PC-3 (cell line): ENCODE data around the gene SCAPER. TPM values are rescaled to one million over a fixed set of nuclear protein-coding genes. Genes with fewer than 3 reads are reported as not detected.

Experiments
- ATAC-seq: fragments of 200-7000 bp; cut with Tn5 transposase; 2 replicates; pipeline ENCODE4 v1.9.1; 2020; ENCODE audit warnings: mild to moderate bottlenecking, moderate library complexity
- BruUV-seq: library from RNA; stranded (reverse); fragments of 400-500 nt; replicated peaks from 2 replicates; lab custom pipeline; 2021; lab: Mats Ljungman, UMichigan
- CTCF ChIA-PET: fragments of 300-600 bp; sonication (Branson Sonifier 250); formaldehyde crosslinking; loops from one replicate; lab custom pipeline; 2022; ENCODE audit warnings: antibody characterized with exemption; lab: Charles Lee
- POLR2A ChIA-PET: fragments of 300-600 bp; sonication (Branson Sonifier 250); formaldehyde crosslinking; loops from one replicate; lab custom pipeline; 2022; ENCODE audit warnings: antibody characterized with exemption; ENCODE audit not compliant: unreplicated experiment; lab: Charles Lee
- DNase-seq: peaks from one replicate; pipeline ENCODE4 v3.0.0-alpha.2; 2015
- H2AFZ ChIP-seq: fragments of 300-600 bp; sonication (generic); 2 replicates; pipeline ENCODE4 v1.6.0; 2016; ENCODE audit warnings: antibody characterized with exemption, low read length
- H3F3A ChIP-seq: fragments of 300-600 bp; sonication (generic); one replicate; pipeline ENCODE4 v1.6.0; 2017; ENCODE audit warnings: antibody characterized with exemption, low read length, control low read depth, mild to moderate bottlenecking; ENCODE audit not compliant: unreplicated experiment
- H3K27ac ChIP-seq: fragments of 300-600 bp; sonication (generic); 2 replicates; pipeline ENCODE4 v1.5.1; 2016; ENCODE audit warnings: mild to moderate bottlenecking, low read length
- H3K27me3 ChIP-seq: fragments of 300-600 bp; sonication (generic); 2 replicates; pipeline ENCODE4 v1.6.1; 2016; ENCODE audit warnings: low read length, mixed read lengths
- H3K36me3 ChIP-seq: fragments of 300-600 bp; sonication (generic); 2 replicates; pipeline ENCODE4 v1.6.1; 2016; ENCODE audit warnings: low read depth, mixed run types, low read length, mixed read lengths
- H3K4me1 ChIP-seq: fragments of 300-600 bp; sonication (generic); 2 replicates; pipeline ENCODE4 v1.5.1; 2016; ENCODE audit warnings: low read length; ENCODE audit not compliant: insufficient read depth
- H3K4me2 ChIP-seq: fragments of 300-600 bp; sonication (generic); 2 replicates; pipeline ENCODE4 v1.6.0; 2016; ENCODE audit warnings: low read length
- H3K4me3 ChIP-seq: fragments of 300-600 bp; sonication (generic); 2 replicates; pipeline ENCODE4 v1.5.1; 2016; ENCODE audit warnings: mild to moderate bottlenecking, low read length, mixed read lengths
- H3K79me2 ChIP-seq: fragments of 300-600 bp; sonication (generic); 2 replicates; pipeline ENCODE4 v1.6.1; 2017; ENCODE audit warnings: low read length, mixed read lengths
- H3K9ac ChIP-seq: fragments of 300-600 bp; sonication (generic); 2 replicates; pipeline ENCODE4 v1.6.0; 2016; ENCODE audit warnings: mild to moderate bottlenecking, low read length
- H3K9me2 ChIP-seq: fragments of 300-600 bp; sonication (generic); replicated peaks from 2 replicates; pipeline ENCODE4 v1.6.1; 2016; ENCODE audit warnings: mixed run types, low read length, mixed read lengths
- H3K9me3 ChIP-seq: fragments of 300-600 bp; sonication (generic); 2 replicates; pipeline ENCODE4 v1.6.1; 2016; ENCODE audit warnings: low read length, mixed read lengths
- H4K20me1 ChIP-seq: fragments of 300-600 bp; sonication (generic); 2 replicates; pipeline ENCODE4 v1.6.1; 2016; ENCODE audit warnings: low read length, mixed read lengths
- CTCF ChIP-seq: fragments of 300-600 bp; sonication (generic); conservative IDR thresholded peaks from 2 replicates; pipeline ENCODE4 v1.5.1; 2017; ENCODE audit warnings: antibody characterized with exemption, low read depth, mild to moderate bottlenecking, low read length
- EZH2 ChIP-seq: fragments of 300-600 bp; sonication (generic); IDR thresholded peaks from one replicate; pipeline ENCODE4 v1.6.1; 2017; ENCODE audit warnings: antibody characterized with exemption, mild to moderate bottlenecking, low read length; ENCODE audit not compliant: unreplicated experiment
- EZH2phosphoT487 ChIP-seq: fragments of 300-600 bp; sonication (generic); IDR thresholded peaks from 2 replicates; pipeline ENCODE4 v1.6.1; 2018; ENCODE audit warnings: mild to moderate bottlenecking, antibody characterized with exemption, low read length, borderline replicate concordance
- intact Hi-C: fragments of 100-400 bp; cut with micrococcal nuclease; formaldehyde crosslinking; loops from 2 replicates; pipeline ENCODE4 v1.9.0; 2023
- total RNA-seq: library from RNA; depleted of rRNA; stranded (reverse); fragments of >200 nt; gene quantifications from 2 replicates; pipeline ENCODE4 v1.2.3, GENCODE V29; 2014

The SCAPER gene
- total RNA-seq, 1 experiment from 2014 or later, result 6.0 TPM

GRCh38 chr15:76376816-76377215 is 528.3 kb downstream of the SCAPER start:
- BruUV-seq, result no TSS peak
- Histone ChIP-seq H3K4me1 (no peaks in the 10 kb centered on the region; the same call in 1 of the 2 replicates), H3K9me3 (no peaks in the 10 kb centered on the region), H3K4me3 (no peak overlapping the region), H4K20me1 (no peaks in the 10 kb centered on the region), H3F3A (no peaks in the 10 kb centered on the region), H3K9ac (no peak overlapping the region), H3K36me3 (no peaks in the 10 kb centered on the region), H3K79me2 (no peaks in the 10 kb centered on the region), H2AFZ (no peak overlapping the region), H3K27ac (no peak overlapping the region), H3K4me2 (no peak overlapping the region), H3K27me3 (no peaks in the 10 kb centered on the region), H3K9me2 (no peaks in the 10 kb centered on the region)
- intact Hi-C loops, result no loop called here
- TF ChIP-seq EZH2 (no peak), CTCF (no peak), EZH2phosphoT487 (no peak)
- ChIA-PET CTCF (no interaction called here), POLR2A (no interaction called here)
- DNase-seq (no peak), ATAC-seq (no peak)

- Histone ChIP-seq H3K27ac (no peak overlapping the region), H2AFZ (no peak overlapping the region), H3K9me2 (no peaks in the 10 kb centered on the region), H4K20me1 (no peaks in the 10 kb centered on the region), H3K4me3 (no peak overlapping the region), H3F3A (no peaks in the 10 kb centered on the region), H3K9ac (no peak overlapping the region), H3K4me1 (no peaks in the 10 kb centered on the region; the same call in 1 of the 2 replicates), H3K79me2 (no peaks in the 10 kb centered on the region), H3K4me2 (no peak overlapping the region), H3K36me3 (no peaks in the 10 kb centered on the region), H3K27me3 (no peaks in the 10 kb centered on the region), H3K9me3 (no peaks in the 10 kb centered on the region)
- ChIA-PET CTCF (no interaction called here), POLR2A (no interaction called here)
- TF ChIP-seq EZH2phosphoT487 (no peak), EZH2 (no peak), CTCF (no peak)
- BruUV-seq, result no TSS peak
- ATAC-seq (no peak), DNase-seq (no peak)
- intact Hi-C loops, result no loop called here
Measured at GRCh38 chr15:76376029-76376428, 529.1 kb downstream of the SCAPER start.

DNA sequence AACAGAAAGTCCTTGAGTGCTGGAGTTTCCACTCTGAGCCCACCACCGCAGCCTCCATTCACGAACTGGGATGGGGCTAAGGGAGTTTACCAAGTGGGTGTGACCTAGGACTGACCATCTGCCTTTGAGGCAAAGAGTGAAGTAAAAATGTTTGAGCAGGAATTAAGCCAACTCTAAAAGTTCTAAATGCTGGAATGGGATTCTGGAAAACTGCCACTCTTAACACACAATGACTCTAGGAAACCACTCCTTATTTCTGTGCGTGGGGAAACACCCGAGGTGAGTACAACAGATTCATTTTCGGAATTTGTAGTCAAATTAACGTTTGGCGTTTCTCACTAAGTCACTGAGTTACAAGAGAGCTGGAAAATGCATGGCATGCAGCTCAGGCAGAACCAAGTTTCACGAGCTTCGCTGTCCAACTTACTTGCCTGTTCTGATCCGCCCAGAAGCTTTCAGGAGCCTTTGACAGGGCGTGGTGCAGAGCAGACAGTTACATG is 537.0 kb downstream of the SCAPER start:
- Histone ChIP-seq H3K27me3 (no peaks in the 10 kb centered on the region), H3K9me3 (no peaks in the 10 kb centered on the region), H3K36me3 (no peaks in the 10 kb centered on the region), H3F3A (no peaks in the 10 kb centered on the region), H3K9ac (no peak overlapping the region), H3K27ac (no peak overlapping the region), H3K79me2 (no peaks in the 10 kb centered on the region), H3K4me2 (peak overlapping the region; percentile 33), H4K20me1 (no peaks in the 10 kb centered on the region), H3K4me3 (peak overlapping the region; percentile 2; the same call in 1 of the 2 replicates), H2AFZ (no peak overlapping the region), H3K9me2 (no peaks in the 10 kb centered on the region), H3K4me1 (peaks cover 10% of the 10 kb centered on the region)
- intact Hi-C loops, result loop anchor here (10.0 kb wide), 2 partner anchors 167 to 477 kb away; no protein-coding TSS in a partner anchor
- ATAC-seq (peak; percentile 70), DNase-seq (peak; percentile 14)
- ChIA-PET CTCF (no interaction called here), POLR2A (no interaction called here)
- TF ChIP-seq EZH2 (no peak), CTCF (no peak), EZH2phosphoT487 (no peak)
- no TSS peak for BruUV-seq
